Osteoblast (primary cell): ENCODE data around the gene FOXG1. TPM values are rescaled to one million over a fixed set of nuclear protein-coding genes. Genes with fewer than 3 reads are reported as not detected.

Experiments
- DNase-seq: peaks from one replicate; pipeline ENCODE4 v3.0.0; 2011; ENCODE audit warnings: low spot score, mixed read lengths; ENCODE audit not compliant: insufficient read length; ENCODE audit errors: missing footprints
- H2AFZ ChIP-seq: 2 replicates; pipeline ENCODE4 v1.6.0; 2011; ENCODE audit warnings: mild to moderate bottlenecking, low read length
- H3K27ac ChIP-seq: 2 replicates; pipeline ENCODE4 v1.5.1; 2011; ENCODE audit warnings: mild to moderate bottlenecking, low read depth, low read length, moderate library complexity
- H3K27me3 ChIP-seq: 2 replicates; pipeline ENCODE4 v1.6.0; 2012; ENCODE audit warnings: mild to moderate bottlenecking, control low read depth, inconsistent platforms, low read length, moderate library complexity; ENCODE audit not compliant: insufficient read depth
- H3K36me3 ChIP-seq: 2 replicates; pipeline ENCODE4 v1.5.1; 2011; ENCODE audit warnings: mild to moderate bottlenecking, low read length, control low read depth, moderate library complexity; ENCODE audit not compliant: insufficient read depth
- H3K4me1 ChIP-seq: 2 replicates; pipeline ENCODE4 v1.5.1; 2011; ENCODE audit warnings: mild to moderate bottlenecking, low read length, control low read depth, moderate library complexity; ENCODE audit not compliant: insufficient read depth
- H3K4me2 ChIP-seq: 2 replicates; pipeline ENCODE4 v1.6.0; 2011; ENCODE audit warnings: mild to moderate bottlenecking, low read length; ENCODE audit not compliant: insufficient read depth
- H3K4me3 ChIP-seq: fragments of 200-600 bp; sonication (generic); 3 replicates; pipeline ENCODE4 v1.5.1; 2012; ENCODE audit warnings: mild to moderate bottlenecking, low read length, inconsistent platforms; ENCODE audit not compliant: insufficient read depth
- H3K79me2 ChIP-seq: 2 replicates; pipeline ENCODE4 v1.6.0; 2012; ENCODE audit warnings: mild to moderate bottlenecking, low read length, control low read depth, inconsistent platforms; ENCODE audit not compliant: insufficient read depth
- H3K9me3 ChIP-seq: 2 replicates; pipeline ENCODE4 v1.5.1; 2011; ENCODE audit warnings: low read depth, low read length, control low read depth
- H4K20me1 ChIP-seq: 2 replicates; pipeline ENCODE4 v1.6.0; 2012; ENCODE audit warnings: mild to moderate bottlenecking, low read length, control low read depth; ENCODE audit not compliant: insufficient read depth
- CTCF ChIP-seq: IDR thresholded peaks from 2 replicates; pipeline ENCODE4 v1.5.1; 2011; ENCODE audit warnings: mild to moderate bottlenecking, low read depth, low read length, moderate library complexity; ENCODE audit errors: extremely low read depth
- total RNA-seq: library from RNA; depleted of rRNA; stranded (reverse); fragments of >200 nt; gene quantifications from 2 replicates; pipeline ENCODE4 v1.2.3, GENCODE V29; 2012

FOXG1 gene
- total RNA-seq, 1 donor = not detected

- H2AFZ ChIP-seq = no peak overlapping the region
- no peak for DNase-seq
Measured at GRCh38 chr14:28742171-28742846, 24.3 kb upstream of the FOXG1 start.

GRCh38 chr14:28744126-28744525 is 22.5 kb upstream of the FOXG1 start:
- no peak for TF ChIP-seq CTCF
- H3K4me2 ChIP-seq = no peak overlapping the region
- no peak overlapping the region for H3K27ac ChIP-seq
- H3K36me3 ChIP-seq = no peaks in the 10 kb centered on the region
- H3K9me3 ChIP-seq = no peaks in the 10 kb centered on the region
- no peaks in the 10 kb centered on the region for H4K20me1 ChIP-seq
- DNase-seq = no peak
- no peaks in the 10 kb centered on the region for H3K79me2 ChIP-seq
- no peaks in the 10 kb centered on the region for H3K4me1 ChIP-seq
- H3K4me3 ChIP-seq = no peak overlapping the region
- no peaks in the 10 kb centered on the region for H3K27me3 ChIP-seq
- no peak overlapping the region for H2AFZ ChIP-seq

More at GRCh38 chr14:28742171-28742846, 24.3 kb upstream of the FOXG1 start:
- no peaks in the 10 kb centered on the region for H4K20me1 ChIP-seq
- no peak overlapping the region for H3K4me3 ChIP-seq
- no peak overlapping the region for H3K27ac ChIP-seq
- no peaks in the 10 kb centered on the region for H3K27me3 ChIP-seq
- H3K36me3 ChIP-seq = no peaks in the 10 kb centered on the region
- H3K79me2 ChIP-seq = no peaks in the 10 kb centered on the region
- no peak overlapping the region for H3K4me2 ChIP-seq
- no peaks in the 10 kb centered on the region for H3K4me1 ChIP-seq
- TF ChIP-seq CTCF = no peak
- no peaks in the 10 kb centered on the region for H3K9me3 ChIP-seq

GRCh38 chr14:28745176-28745575 is 21.4 kb upstream of the FOXG1 start:
- no peaks in the 10 kb centered on the region for H3K27me3 ChIP-seq
- H3K79me2 ChIP-seq = no peaks in the 10 kb centered on the region
- no peak for DNase-seq
- no peaks in the 10 kb centered on the region for H3K9me3 ChIP-seq
- no peak overlapping the region for H2AFZ ChIP-seq
- no peaks in the 10 kb centered on the region for H4K20me1 ChIP-seq
- H3K4me3 ChIP-seq = no peak overlapping the region
- H3K36me3 ChIP-seq = no peaks in the 10 kb centered on the region
- no peak overlapping the region for H3K4me2 ChIP-seq
- H3K27ac ChIP-seq = no peak overlapping the region
- no peak for TF ChIP-seq CTCF
- no peaks in the 10 kb centered on the region for H3K4me1 ChIP-seq

DNA sequence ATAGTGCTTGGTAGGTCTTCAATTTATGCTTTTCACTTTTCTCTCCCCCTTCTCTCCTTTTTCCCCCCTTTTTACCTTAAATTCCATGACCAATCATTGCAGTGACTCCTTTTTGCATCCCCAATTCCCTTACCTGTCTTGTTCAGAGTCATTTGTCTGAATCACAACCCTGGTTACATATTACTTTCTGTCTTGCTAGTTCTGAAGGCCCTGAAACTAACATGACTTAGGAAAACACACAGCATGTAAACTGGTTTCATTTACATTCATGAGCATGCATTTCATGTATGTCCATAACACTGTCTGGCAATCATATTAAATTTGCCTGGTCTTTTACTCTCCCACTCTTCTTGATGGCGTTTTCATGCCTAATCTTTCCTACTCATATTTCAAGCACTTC is 20.3 kb upstream of the FOXG1 start:
- Histone ChIP-seq H3K4me3 (no peak overlapping the region), H3K27me3 (no peaks in the 10 kb centered on the region), H3K36me3 (no peaks in the 10 kb centered on the region), H3K79me2 (no peaks in the 10 kb centered on the region), H3K4me2 (no peak overlapping the region), H2AFZ (no peak overlapping the region), H3K27ac (no peak overlapping the region), H4K20me1 (no peaks in the 10 kb centered on the region), H3K4me1 (no peaks in the 10 kb centered on the region), H3K9me3 (no peaks in the 10 kb centered on the region)
- no peak for TF ChIP-seq CTCF
- no peak for DNase-seq
